HG03520 (cell line): ENCODE results near the gene SLC22A17.

Experiments used
- ATAC-seq: cut with Tn5 transposase; IDR thresholded peaks from one replicate; pipeline ENCODE4 v1.9.1; 2021; ENCODE audit warnings: mild to moderate bottlenecking, moderate library complexity; ENCODE audit not compliant: unreplicated experiment

SLC22A17 gene

DNA sequence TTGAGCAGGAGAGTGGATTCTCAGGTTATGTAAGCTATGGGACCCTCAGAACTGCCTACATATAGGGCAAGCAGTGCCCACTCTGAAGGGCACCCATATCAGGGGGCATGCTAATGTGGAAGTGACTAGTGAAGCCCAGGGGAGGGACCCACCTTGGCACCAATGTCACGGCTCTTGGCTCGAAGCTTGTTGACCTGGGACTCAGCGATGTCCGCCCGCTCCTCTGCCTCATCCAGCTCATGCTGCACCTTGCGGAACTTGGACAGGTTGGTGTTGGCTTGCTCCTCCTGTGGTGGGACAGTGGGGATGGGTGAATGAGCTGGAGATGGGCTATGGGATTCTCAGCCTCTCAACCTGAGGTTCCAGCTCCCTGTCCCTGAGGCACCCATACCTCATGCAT, 29.6 kb upstream of the SLC22A17 start:
- ATAC-seq, result no peak

DNA sequence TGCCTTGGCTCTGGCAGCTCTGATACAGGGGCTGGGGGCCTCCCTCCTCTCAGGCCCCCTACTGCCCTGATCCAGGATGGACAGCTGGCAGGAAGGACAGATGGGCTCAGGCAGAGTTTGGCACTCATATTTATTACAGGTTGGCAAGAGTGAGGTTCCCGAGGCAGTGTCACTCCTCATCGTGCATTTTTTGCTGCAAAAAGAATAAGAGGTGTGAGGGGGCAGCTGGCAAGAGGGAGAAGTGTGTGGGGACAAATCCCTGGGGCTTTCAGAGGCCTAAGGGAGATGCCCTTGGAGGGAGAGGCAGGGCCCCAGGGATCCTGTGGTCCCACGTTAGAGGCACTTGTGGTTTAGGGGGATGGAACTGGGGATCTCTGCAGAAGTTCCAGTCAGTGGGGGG, 29.2 kb upstream of the SLC22A17 start:
- ATAC-seq, result no peak

DNA sequence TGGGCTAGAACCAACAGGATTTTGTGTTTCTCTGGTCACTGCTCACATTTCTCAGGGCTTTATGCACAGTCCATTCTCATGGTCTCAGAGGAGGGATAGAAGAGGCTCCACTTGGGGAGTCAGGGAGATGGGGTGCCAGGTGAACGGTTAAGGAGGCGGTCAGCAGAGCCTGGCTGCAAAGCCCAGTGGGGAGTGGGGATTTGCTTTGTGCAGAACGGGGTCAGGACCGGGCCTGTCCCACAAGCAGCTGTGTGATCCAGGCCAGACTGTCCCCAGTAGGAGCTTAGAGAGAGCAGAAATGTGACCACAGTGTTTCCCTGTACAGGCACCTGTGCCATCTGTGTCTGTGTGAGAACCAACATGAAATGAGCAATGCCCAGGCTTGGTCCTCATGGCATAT, 28.3 kb upstream of the SLC22A17 start:
- ATAC-seq, result no peak

GRCh38 chr14:23380197-23380914, 27.7 kb upstream of the SLC22A17 start:
- no peak for ATAC-seq

GRCh38 chr14:23379366-23380196, 26.9 kb upstream of the SLC22A17 start:
- no peak for ATAC-seq

GRCh38 chr14:23378612-23379220, 26.0 kb upstream of the SLC22A17 start:
- no peak for ATAC-seq

DNA sequence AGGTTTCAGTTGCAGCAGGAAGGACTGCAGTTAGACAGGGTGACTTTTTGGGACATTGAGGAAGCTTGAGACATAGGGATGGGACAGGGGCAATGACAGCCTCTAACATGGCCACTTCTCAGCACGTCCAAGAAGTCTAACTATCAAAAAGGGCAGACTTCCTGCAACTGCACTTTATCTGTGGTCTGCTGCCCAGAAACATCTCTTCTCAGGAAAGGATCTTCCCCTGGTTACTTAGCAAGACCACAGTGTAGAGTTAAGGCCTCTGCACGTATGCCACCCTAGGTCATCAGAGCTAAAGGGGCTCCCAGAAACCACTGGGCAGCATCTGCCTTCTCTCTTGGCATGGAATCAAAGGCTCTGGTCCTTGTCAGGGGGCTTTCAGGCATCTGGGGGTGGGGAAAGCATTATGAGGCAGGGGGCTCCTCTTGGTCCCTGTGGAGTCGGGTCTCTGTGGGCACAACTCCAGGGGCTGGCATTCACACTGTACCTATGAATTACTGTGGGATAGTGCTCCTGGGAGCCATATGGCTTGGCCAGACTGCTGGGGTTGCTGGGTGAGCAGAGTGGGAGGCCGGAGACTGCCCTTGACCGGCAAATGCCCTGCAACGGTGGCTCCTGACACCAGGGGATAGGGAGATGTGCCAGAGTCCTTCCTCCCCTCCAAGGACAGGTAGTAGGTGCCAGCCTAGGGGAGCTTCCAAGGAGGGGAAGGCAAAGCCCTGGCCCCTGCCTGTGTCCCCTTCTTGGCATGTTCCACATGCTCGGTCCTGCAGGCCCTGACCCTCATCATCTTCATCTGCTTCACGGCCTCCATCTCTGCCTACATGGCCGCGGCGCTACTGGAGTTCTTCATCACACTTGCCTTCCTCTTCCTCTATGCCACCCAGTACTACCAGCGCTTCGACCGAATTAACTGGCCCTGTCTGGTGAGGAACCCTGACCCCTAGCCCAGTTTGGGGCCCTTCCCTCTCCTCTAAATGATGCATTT, 25.2 kb upstream of the SLC22A17 start:
- no peak for ATAC-seq

DNA sequence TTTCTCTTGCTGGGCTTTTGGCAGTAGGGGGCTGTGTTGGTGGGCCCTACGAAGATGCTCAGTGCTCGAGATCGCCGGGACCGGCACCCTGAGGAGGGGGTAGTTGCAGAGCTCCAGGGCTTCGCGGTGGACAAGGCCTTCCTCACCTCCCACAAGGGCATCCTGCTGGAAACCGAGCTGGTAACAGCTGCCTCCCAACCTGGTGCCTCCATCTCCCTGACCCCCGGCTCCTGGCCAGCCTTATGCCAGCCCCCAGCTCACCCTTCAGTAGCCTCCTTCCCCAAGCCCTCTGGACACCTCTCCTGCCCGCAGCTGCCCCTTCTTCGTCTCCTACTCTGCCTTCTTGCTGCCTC, 24.5 kb upstream of the SLC22A17 start:
- ATAC-seq, result no peak

- no peak for ATAC-seq
Measured at GRCh38 chr14:23376482-23377197, 24.0 kb upstream of the SLC22A17 start, which contains the start of gene CMTM5. Gene CMTM5, plus strand, starts transcription at chr14:23377046. Its CDS starts 206 bp downstream, at chr14:23377252.

GRCh38 chr14:23375527-23376251, 23.0 kb upstream of the SLC22A17 start:
- ATAC-seq, result no peak

DNA sequence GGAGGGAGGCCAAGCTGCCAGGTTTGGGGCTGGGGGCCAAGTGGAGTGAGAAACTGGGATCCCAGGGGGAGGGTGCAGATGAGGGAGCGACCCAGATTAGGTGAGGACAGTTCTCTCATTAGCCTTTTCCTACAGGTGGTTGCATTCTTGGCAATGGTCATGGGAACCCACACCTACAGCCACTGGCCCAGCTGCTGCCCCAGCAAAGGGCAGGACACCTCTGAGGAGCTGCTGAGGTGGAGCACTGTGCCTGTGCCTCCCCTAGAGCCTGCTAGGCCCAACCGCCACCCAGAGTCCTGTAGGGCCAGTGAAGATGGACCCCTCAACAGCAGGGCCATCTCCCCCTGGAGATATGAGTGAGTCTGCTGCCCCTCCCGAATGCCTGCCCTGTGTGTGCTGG, 20.4 kb upstream of the SLC22A17 start:
- ATAC-seq, result no peak

DNA sequence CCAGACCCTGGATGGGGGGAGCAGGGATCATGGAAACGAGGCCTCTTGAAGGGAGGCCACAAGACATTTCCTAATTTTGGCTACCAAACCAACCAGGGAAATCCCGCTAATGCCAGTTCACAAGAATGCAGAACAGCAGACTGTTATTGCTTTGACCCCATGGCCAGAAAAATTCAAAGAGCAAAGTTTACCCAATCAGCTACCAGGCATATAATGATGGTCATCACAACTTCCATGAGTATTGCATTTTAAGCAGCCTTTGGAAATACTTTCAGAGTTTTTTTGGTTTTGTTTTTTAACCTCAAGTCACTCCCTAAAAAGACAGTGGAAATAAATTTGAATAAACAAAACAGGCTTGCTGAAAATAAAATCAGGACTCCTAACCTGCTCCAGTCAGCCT, 19.8 kb upstream of the SLC22A17 start, which contains the start of gene IL25:
IL25 (plus strand) TSS at position 301 of the 400 bp plus-strand sequence.
- no peak for ATAC-seq

- no peak for ATAC-seq
Measured at GRCh38 chr14:23371865-23372264, 19.2 kb upstream of the SLC22A17 start.

GRCh38 chr14:23370221-23370620, 17.5 kb upstream of the SLC22A17 start:
- no peak for ATAC-seq

DNA sequence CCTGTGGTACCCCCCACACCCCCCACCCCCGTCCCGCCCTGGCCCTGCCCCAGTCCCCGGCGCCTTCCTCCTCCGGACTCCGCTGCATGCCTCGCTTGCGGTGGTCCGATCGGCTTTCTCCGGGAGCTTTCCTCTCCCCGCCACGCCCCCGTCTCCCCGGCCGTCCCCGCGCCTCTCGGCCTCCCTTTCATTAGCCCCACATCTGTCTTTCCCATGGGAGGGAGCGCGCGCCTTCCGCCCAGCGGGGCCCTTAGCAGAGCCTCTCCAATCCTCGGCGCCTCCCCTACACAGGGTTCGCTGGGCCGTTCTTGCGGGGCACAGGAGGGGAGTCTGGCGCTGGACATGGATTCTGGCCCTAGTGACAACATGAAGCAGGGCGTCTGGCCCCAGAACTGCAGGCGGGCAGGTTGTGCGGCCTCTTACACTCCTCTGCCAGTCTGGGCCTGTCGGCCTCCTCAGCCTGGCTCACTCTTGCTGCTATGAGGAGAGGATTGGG, 13.8 kb upstream of the SLC22A17 start:
- ATAC-seq, result no peak

- no peak for ATAC-seq
Measured at GRCh38 chr14:23365732-23366425, 13.2 kb upstream of the SLC22A17 start.

- ATAC-seq, result no peak
Measured at GRCh38 chr14:23365036-23365731, 12.5 kb upstream of the SLC22A17 start, which contains the start of gene EFS. Gene EFS, minus strand, starts transcription at chr14:23365172. Its CDS starts 147 bp downstream, at chr14:23365025.
